ENCODE results near the gene ZNF423. TPM values are rescaled to one million over a fixed set of nuclear protein-coding genes. Genes with fewer than 3 reads are reported as not detected.

The ZNF423 gene
- total RNA-seq, 1 experiment from 2014 or later, result 11.1 TPM

- H3K36me3 ChIP-seq (ENCODE audit: insufficient read depth, low read length, poor library complexity, severe bottlenecking), result no peaks in the 10 kb centered on the region
- H3K4me3 ChIP-seq (ENCODE audit: low read depth, low read length, poor library complexity, severe bottlenecking), result no peak overlapping the region
- TF ChIP-seq, protein P1, sequence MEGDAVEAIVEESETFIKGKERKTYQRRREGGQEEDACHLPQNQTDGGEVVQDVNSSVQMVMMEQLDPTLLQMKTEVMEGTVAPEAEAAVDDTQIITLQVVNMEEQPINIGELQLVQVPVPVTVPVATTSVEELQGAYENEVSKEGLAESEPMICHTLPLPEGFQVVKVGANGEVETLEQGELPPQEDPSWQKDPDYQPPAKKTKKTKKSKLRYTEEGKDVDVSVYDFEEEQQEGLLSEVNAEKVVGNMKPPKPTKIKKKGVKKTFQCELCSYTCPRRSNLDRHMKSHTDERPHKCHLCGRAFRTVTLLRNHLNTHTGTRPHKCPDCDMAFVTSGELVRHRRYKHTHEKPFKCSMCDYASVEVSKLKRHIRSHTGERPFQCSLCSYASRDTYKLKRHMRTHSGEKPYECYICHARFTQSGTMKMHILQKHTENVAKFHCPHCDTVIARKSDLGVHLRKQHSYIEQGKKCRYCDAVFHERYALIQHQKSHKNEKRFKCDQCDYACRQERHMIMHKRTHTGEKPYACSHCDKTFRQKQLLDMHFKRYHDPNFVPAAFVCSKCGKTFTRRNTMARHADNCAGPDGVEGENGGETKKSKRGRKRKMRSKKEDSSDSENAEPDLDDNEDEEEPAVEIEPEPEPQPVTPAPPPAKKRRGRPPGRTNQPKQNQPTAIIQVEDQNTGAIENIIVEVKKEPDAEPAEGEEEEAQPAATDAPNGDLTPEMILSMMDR (conservative IDR thresholded peaks at IDR 0.05; ENCODE audit: low read depth, low read length), result no peak
- no peak for TF ChIP-seq EZH2 (IDR thresholded peaks at IDR 0.05; ENCODE audit: borderline replicate concordance, low read depth, low read length, poor library complexity, severe bottlenecking)
- DNase-seq (ENCODE audit: low spot score), result no peak
- ChIA-PET CTCF (no interaction called here), POLR2A (ENCODE audit: low non-redundant PET) (no interaction called here)
- no TSS peak for BruUV-seq (replicated peaks)
- intact Hi-C loops (cut with micrococcal nuclease; ENCODE audit: unreplicated experiment), result no loop called here
- no peak overlapping the region for H3K27ac ChIP-seq (ENCODE audit: low read depth, low read length, poor library complexity, severe bottlenecking)
- H3K27me3 ChIP-seq (replicated peaks; ENCODE audit: insufficient read depth, low read depth, low read length, poor library complexity), result no peaks in the 10 kb centered on the region
- no peaks in the 10 kb centered on the region for H3K4me1 ChIP-seq (ENCODE audit: insufficient read depth, low read length, poor library complexity, severe bottlenecking)
- no peaks in the 10 kb centered on the region for H3K9me3 ChIP-seq (ENCODE audit: low read depth, low read length, poor library complexity, severe bottlenecking)
Measured at GRCh38 chr16:49869731-49870130, 13.8 kb upstream of the ZNF423 start.

DNA sequence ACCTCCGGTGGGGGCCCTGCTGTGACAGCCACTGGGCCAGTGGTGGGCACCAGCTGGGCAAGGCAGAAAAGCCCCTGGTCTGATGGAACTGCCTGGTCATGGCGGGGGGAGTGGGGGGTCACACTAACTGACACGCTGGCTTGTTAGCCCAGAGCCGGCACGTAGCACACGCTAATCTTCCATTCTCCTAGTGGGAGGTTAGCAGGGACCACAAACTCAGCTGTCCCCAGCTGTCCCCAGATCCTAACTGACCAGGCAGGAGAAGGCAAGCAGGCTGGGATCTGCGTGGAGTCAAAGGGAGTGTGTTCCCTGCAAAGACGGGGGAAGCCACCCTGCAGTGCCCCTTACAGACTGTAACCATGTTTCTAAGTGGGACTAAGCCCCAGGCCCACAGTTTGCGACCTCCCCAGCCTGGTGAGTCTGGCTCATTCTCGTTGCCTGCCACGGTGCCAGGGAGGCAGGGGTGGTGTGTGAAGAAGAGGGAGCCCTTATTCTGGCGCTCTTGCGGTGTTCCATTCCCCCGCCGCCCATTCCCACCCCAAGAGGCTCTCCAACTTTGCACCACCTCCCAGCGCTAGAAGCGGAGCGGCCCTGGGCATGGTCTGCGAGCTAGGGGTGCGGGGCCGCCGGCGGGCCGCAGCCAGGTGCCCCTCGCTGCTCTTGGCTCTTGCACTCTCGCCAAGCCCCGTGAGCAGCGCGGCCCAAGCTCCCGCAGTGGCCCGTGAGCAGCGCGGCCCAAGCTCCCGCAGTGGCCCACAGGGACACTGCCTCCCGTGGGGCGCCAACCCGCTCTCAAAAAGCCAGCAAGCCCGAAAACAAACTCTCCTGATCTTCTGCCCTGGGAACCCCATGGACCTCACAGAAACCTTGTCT, 12.1 kb upstream of the ZNF423 start:
- TF ChIP-seq, protein P1 (conservative IDR thresholded peaks at IDR 0.05; ENCODE audit: low read depth, low read length), result no peak
- no peak for TF ChIP-seq EZH2 (IDR thresholded peaks at IDR 0.05; ENCODE audit: borderline replicate concordance, low read depth, low read length, poor library complexity, severe bottlenecking)
- H3K27ac ChIP-seq (ENCODE audit: low read depth, low read length, poor library complexity, severe bottlenecking), result no peak overlapping the region
- intact Hi-C loops (cut with micrococcal nuclease; ENCODE audit: unreplicated experiment), result no loop called here
- H3K27me3 ChIP-seq (replicated peaks; ENCODE audit: insufficient read depth, low read depth, low read length, poor library complexity), result no peaks in the 10 kb centered on the region
- H3K36me3 ChIP-seq (ENCODE audit: insufficient read depth, low read length, poor library complexity, severe bottlenecking), result no peaks in the 10 kb centered on the region
- POLR2A ChIA-PET (ENCODE audit: low non-redundant PET), result no interaction called here
- no peak for DNase-seq (ENCODE audit: low spot score)
- no peak overlapping the region for H3K4me3 ChIP-seq (ENCODE audit: low read depth, low read length, poor library complexity, severe bottlenecking)
- BruUV-seq (replicated peaks), result no TSS peak
- H3K9me3 ChIP-seq (ENCODE audit: low read depth, low read length, poor library complexity, severe bottlenecking), result no peaks in the 10 kb centered on the region
- CTCF ChIA-PET, result no interaction called here
- no peaks in the 10 kb centered on the region for H3K4me1 ChIP-seq (ENCODE audit: insufficient read depth, low read length, poor library complexity, severe bottlenecking)

- no TSS peak for BruUV-seq (replicated peaks)
- intact Hi-C loops (cut with micrococcal nuclease; ENCODE audit: unreplicated experiment), result no loop called here
- DNase-seq (ENCODE audit: low spot score), result no peak
- Histone ChIP-seq H3K36me3 (ENCODE audit: insufficient read depth, low read length, poor library complexity, severe bottlenecking) (no peaks in the 10 kb centered on the region), H3K4me3 (ENCODE audit: low read depth, low read length, poor library complexity, severe bottlenecking) (no peak overlapping the region), H3K9me3 (ENCODE audit: low read depth, low read length, poor library complexity, severe bottlenecking) (no peaks in the 10 kb centered on the region), H3K4me1 (ENCODE audit: insufficient read depth, low read length, poor library complexity, severe bottlenecking) (no peaks in the 10 kb centered on the region), H3K27ac (ENCODE audit: low read depth, low read length, poor library complexity, severe bottlenecking) (no peak overlapping the region), H3K27me3 (replicated peaks; ENCODE audit: insufficient read depth, low read depth, low read length, poor library complexity) (no peaks in the 10 kb centered on the region)
- CTCF ChIA-PET, result interaction anchor here (0.6 kb wide), 1 partner anchor 59 kb away, joined by 4 read pairs; no protein-coding TSS in a partner anchor
- TF ChIP-seq EZH2 (IDR thresholded peaks at IDR 0.05; ENCODE audit: borderline replicate concordance, low read depth, low read length, poor library complexity, severe bottlenecking), result no peak
- TF ChIP-seq, protein P1 (conservative IDR thresholded peaks at IDR 0.05; ENCODE audit: low read depth, low read length), result no peak
- POLR2A ChIA-PET (ENCODE audit: low non-redundant PET), result no interaction called here
Measured at GRCh38 chr16:49867234-49867633, 11.3 kb upstream of the ZNF423 start.
